Activated CD4-positive, alpha-beta T cell treated with anti-CD3 and anti-CD28 coated beads, Interleukin-2, amount 10 ng/mL, durations not matched to agents 7 days and 5 days (primary cell): ENCODE results near the gene SAFB. TPM values are rescaled to one million over a fixed set of nuclear protein-coding genes. Genes with fewer than 3 reads are reported as not detected.

Experiments used
- CTCF ChIA-PET: fragments of 350-600 bp; sonication (Branson Sonifier 250); formaldehyde crosslinking; loops from one replicate; lab custom pipeline; 2021; ENCODE audit warnings: antibody characterized with exemption; lab: Charles Lee
- POLR2A ChIA-PET: fragments of 350-600 bp; sonication (Branson Sonifier 250); formaldehyde crosslinking; loops from one replicate; lab custom pipeline; 2021; ENCODE audit warnings: antibody characterized with exemption; lab: Charles Lee
- DNase-seq: peaks from one replicate; pipeline ENCODE4 v3.0.0-alpha.2; 2020
- H3K27ac Mint-ChIP-seq: one replicate; pipeline ENCODE4 v1.8.0; 2021; ENCODE audit warnings: mild to moderate bottlenecking, moderate library complexity, mixed read lengths
- H3K27me3 Mint-ChIP-seq: one replicate; pipeline ENCODE4 v1.8.0; 2021; ENCODE audit warnings: mixed read lengths
- H3K36me3 Mint-ChIP-seq: one replicate; pipeline ENCODE4 v1.8.0; 2021; ENCODE audit warnings: low read depth, mixed read lengths
- H3K4me1 Mint-ChIP-seq: one replicate; pipeline ENCODE4 v1.8.0; 2021; ENCODE audit warnings: mixed read lengths
- H3K4me3 Mint-ChIP-seq: one replicate; pipeline ENCODE4 v1.8.0; 2021; ENCODE audit warnings: mild to moderate bottlenecking, moderate library complexity, mixed read lengths
- H3K9me3 Mint-ChIP-seq: one replicate; pipeline ENCODE4 v1.8.0; 2021; ENCODE audit warnings: mixed read lengths
- total RNA-seq, 2 experiments: library from RNA; stranded (reverse); gene quantifications; one replicate each; pipeline ENCODE4 v1.2.3, GENCODE V29; 2021

Gene SAFB
- total RNA-seq, 2 experiments from 2014 or later: 113 to 131 TPM

- POLR2A ChIA-PET: no interaction called here
- H3K4me1 Mint-ChIP-seq: no peaks in the 10 kb centered on the region
- DNase-seq: no peak
- no peak overlapping the region for H3K27ac Mint-ChIP-seq
- H3K9me3 Mint-ChIP-seq: no peaks in the 10 kb centered on the region
- no peaks in the 10 kb centered on the region for H3K27me3 Mint-ChIP-seq
- no peak overlapping the region for H3K4me3 Mint-ChIP-seq
- CTCF ChIA-PET: interaction anchor here (1.6 kb wide), 1 partner anchor 16 kb away, joined by 5 read pairs; no protein-coding TSS in a partner anchor
- peaks cover 36% of the 10 kb centered on the region for H3K36me3 Mint-ChIP-seq
Measured at GRCh38 chr19:5703819-5704818, 81.2 kb downstream of the SAFB start.

GRCh38 chr19:5705552-5705951, 82.7 kb downstream of the SAFB start:
- ChIA-PET POLR2A (interaction anchor here (0.8 kb wide), 1 partner anchor 16 kb away, joined by 4 read pairs; no protein-coding TSS in a partner anchor), CTCF (interaction anchor here (0.9 to 1.6 kb wide), 3 partner anchors 14 to 18 kb away, joined by 3 to 6 read pairs (median 5); no protein-coding TSS in a partner anchor)
- peaks cover 34% of the 10 kb centered on the region for H3K36me3 Mint-ChIP-seq
- H3K9me3 Mint-ChIP-seq: no peaks in the 10 kb centered on the region
- no peak overlapping the region for H3K4me3 Mint-ChIP-seq
- no peaks in the 10 kb centered on the region for H3K4me1 Mint-ChIP-seq
- DNase-seq: no peak
- H3K27me3 Mint-ChIP-seq: no peaks in the 10 kb centered on the region
- no peak overlapping the region for H3K27ac Mint-ChIP-seq

- no peak for DNase-seq
- Mint-ChIP-seq H3K27ac (no peak overlapping the region), H3K4me1 (no peaks in the 10 kb centered on the region), H3K9me3 (no peaks in the 10 kb centered on the region), H3K27me3 (no peaks in the 10 kb centered on the region), H3K36me3 (peaks cover 26% of the 10 kb centered on the region), H3K4me3 (no peak overlapping the region)
- CTCF ChIA-PET: interaction anchor here (1.2 to 3.3 kb wide), 3 partner anchors 13 to 17 kb away, joined by 4 to 13 read pairs (median 11); partner anchors contain the start of genes CATSPERD, LONP1 and RPL36
- POLR2A ChIA-PET: no interaction called here
Measured at GRCh38 chr19:5706876-5707573, 84.1 kb downstream of the SAFB start.

GRCh38 chr19:5707576-5708575, 85.0 kb downstream of the SAFB start:
- H3K36me3 Mint-ChIP-seq: peaks cover 30% of the 10 kb centered on the region
- CTCF ChIA-PET: interaction anchor here (0.8 to 3.3 kb wide), 4 partner anchors 12 to 26 kb away, joined by 3 to 13 read pairs (median 8); partner anchors contain the start of genes CATSPERD, LONP1 and RPL36
- no peaks in the 10 kb centered on the region for H3K4me1 Mint-ChIP-seq

GRCh38 chr19:5711025-5711424, 88.1 kb downstream of the SAFB start:
- Mint-ChIP-seq H3K4me1 (peaks cover 6% of the 10 kb centered on the region), H3K4me3 (no peak overlapping the region), H3K27me3 (no peaks in the 10 kb centered on the region), H3K9me3 (no peaks in the 10 kb centered on the region), H3K27ac (no peak overlapping the region), H3K36me3 (peaks cover 30% of the 10 kb centered on the region)
- POLR2A ChIA-PET: no interaction called here
- CTCF ChIA-PET: interaction anchor here (1.4 kb wide), 1 partner anchor 9 kb away, joined by 3 read pairs; the partner anchor contains the start of genes CATSPERD and LONP1
- DNase-seq: no peak

More at GRCh38 chr19:5707576-5708575, 85.0 kb downstream of the SAFB start:
- DNase-seq: no peak
- H3K9me3 Mint-ChIP-seq: no peaks in the 10 kb centered on the region
- no peak overlapping the region for H3K27ac Mint-ChIP-seq
- POLR2A ChIA-PET: no interaction called here
- H3K27me3 Mint-ChIP-seq: no peaks in the 10 kb centered on the region
- H3K4me3 Mint-ChIP-seq: no peak overlapping the region

- POLR2A ChIA-PET: interaction anchor here (0.5 kb wide), 1 partner anchor 47 kb away, joined by 3 read pairs; no protein-coding TSS in a partner anchor
Measured at GRCh38 chr19:5711713-5712161, 88.9 kb downstream of the SAFB start.

GRCh38 chr19:5713228-5713627, 90.3 kb downstream of the SAFB start:
- H3K27ac Mint-ChIP-seq: no peak overlapping the region
- H3K36me3 Mint-ChIP-seq: peaks cover 19% of the 10 kb centered on the region
- DNase-seq: no peak
- H3K27me3 Mint-ChIP-seq: no peaks in the 10 kb centered on the region
- no peaks in the 10 kb centered on the region for H3K9me3 Mint-ChIP-seq
- no peak overlapping the region for H3K4me3 Mint-ChIP-seq
- peaks cover 19% of the 10 kb centered on the region for H3K4me1 Mint-ChIP-seq
- ChIA-PET CTCF (interaction anchor here (1.2 to 2.9 kb wide), 4 partner anchors 7 to 91 kb away, joined by 3 to 16 read pairs (median 7); partner anchors contain the start of genes CATSPERD and RPL36), POLR2A (no interaction called here)

More at GRCh38 chr19:5711713-5712161, 88.9 kb downstream of the SAFB start:
- no peak overlapping the region for H3K4me3 Mint-ChIP-seq
- no peak overlapping the region for H3K27ac Mint-ChIP-seq
- H3K9me3 Mint-ChIP-seq: no peaks in the 10 kb centered on the region
- H3K4me1 Mint-ChIP-seq: peaks cover 8% of the 10 kb centered on the region
- CTCF ChIA-PET: interaction anchor here (0.8 to 2.9 kb wide), 4 partner anchors 9 to 24 kb away, joined by 3 to 16 read pairs (median 3); partner anchors contain the start of genes CATSPERD and RPL36
- no peak for DNase-seq
- no peaks in the 10 kb centered on the region for H3K27me3 Mint-ChIP-seq
- peaks cover 25% of the 10 kb centered on the region for H3K36me3 Mint-ChIP-seq

- ChIA-PET POLR2A (no interaction called here), CTCF (interaction anchor here (0.8 to 1.6 kb wide), 2 partner anchors 24 to 28 kb away, joined by 3 to 10 read pairs; no protein-coding TSS in a partner anchor)
- Mint-ChIP-seq H3K36me3 (peaks cover 27% of the 10 kb centered on the region), H3K9me3 (no peaks in the 10 kb centered on the region), H3K4me3 (no peak overlapping the region), H3K27ac (no peak overlapping the region), H3K27me3 (no peaks in the 10 kb centered on the region), H3K4me1 (peaks cover 28% of the 10 kb centered on the region)
- no peak for DNase-seq
Measured at GRCh38 chr19:5714816-5715215, 91.9 kb downstream of the SAFB start.

- DNase-seq: no peak
- H3K36me3 Mint-ChIP-seq: peaks cover 20% of the 10 kb centered on the region
- ChIA-PET POLR2A (no interaction called here), CTCF (interaction anchor here (0.5 to 2.4 kb wide), 5 partner anchors 26 to 779 kb away, joined by 3 to 6 read pairs (median 4); partner anchors contain the start of gene RPL36)
- H3K27me3 Mint-ChIP-seq: no peaks in the 10 kb centered on the region
- H3K27ac Mint-ChIP-seq: peak overlapping the region; percentile 66
- H3K4me3 Mint-ChIP-seq: peak overlapping the region; percentile 96
- no peaks in the 10 kb centered on the region for H3K9me3 Mint-ChIP-seq
- H3K4me1 Mint-ChIP-seq: peaks cover 36% of the 10 kb centered on the region
Measured at GRCh38 chr19:5717215-5717935, 94.5 kb downstream of the SAFB start.
